H9 (cell line): ENCODE data around the gene HILPDA. TPM values are rescaled to one million over a fixed set of nuclear protein-coding genes. Genes with fewer than 3 reads are reported as not detected.

Experiments used
- DNase-seq: peaks from one replicate; pipeline ENCODE4 v3.0.0-alpha.2; 2017
- H2AFZ ChIP-seq: one replicate; pipeline ENCODE4 v1.6.1; 2013; ENCODE audit warnings: mild to moderate bottlenecking, low read length, control low read depth, moderate library complexity
- H2AK5ac ChIP-seq: 2 replicates; pipeline ENCODE4 v1.6.1; 2013; ENCODE audit warnings: low read length, control low read depth, mixed read lengths; ENCODE audit not compliant: insufficient read length
- H2BK120ac ChIP-seq: one replicate; pipeline ENCODE4 v1.6.1; 2013; ENCODE audit warnings: low read depth, mild to moderate bottlenecking, low read length, control low read depth, inconsistent platforms; ENCODE audit not compliant: poor library complexity, severe bottlenecking
- H2BK12ac ChIP-seq: 2 replicates; pipeline ENCODE4 v1.6.1; 2013; ENCODE audit warnings: low read length, control low read depth, mixed read lengths, low read depth; ENCODE audit not compliant: insufficient read length
- H2BK15ac ChIP-seq: 2 replicates; pipeline ENCODE4 v1.6.1; 2013; ENCODE audit warnings: low read depth, low read length, control low read depth
- H2BK20ac ChIP-seq: one replicate; pipeline ENCODE4 v1.6.1; 2013; ENCODE audit warnings: low read depth, mild to moderate bottlenecking, low read length, control low read depth, inconsistent platforms; ENCODE audit not compliant: poor library complexity, severe bottlenecking
- H2BK5ac ChIP-seq: 2 replicates; pipeline ENCODE4 v1.6.1; 2013; ENCODE audit warnings: low read length, control low read depth, mixed read lengths; ENCODE audit not compliant: insufficient read length
- H3K14ac ChIP-seq: 2 replicates; pipeline ENCODE4 v1.6.1; 2013; ENCODE audit warnings: low read length, control low read depth; ENCODE audit not compliant: insufficient read depth
- H3K18ac ChIP-seq: 2 replicates; pipeline ENCODE4 v1.6.1; 2013; ENCODE audit warnings: low read depth, mild to moderate bottlenecking, mixed read lengths, low read length, control low read depth; ENCODE audit not compliant: insufficient read length
- H3K23ac ChIP-seq: 2 replicates; pipeline ENCODE4 v1.6.1; 2013; ENCODE audit warnings: low read length, control low read depth, mixed read lengths, low read depth; ENCODE audit not compliant: insufficient read length
- H3K23me2 ChIP-seq: 2 replicates; pipeline ENCODE4 v1.6.1; 2013; ENCODE audit warnings: low read depth, mild to moderate bottlenecking, mixed read lengths, low read length, control low read depth; ENCODE audit not compliant: insufficient read length, poor library complexity, severe bottlenecking
- H3K27ac ChIP-seq: 2 replicates; pipeline ENCODE4 v1.5.1; 2013; ENCODE audit warnings: low read length, control low read depth, mixed read lengths, low read depth; ENCODE audit not compliant: insufficient read length
- H3K27me3 ChIP-seq: 2 replicates; pipeline ENCODE4 v1.6.1; 2013; ENCODE audit warnings: low read length, control low read depth, inconsistent platforms; ENCODE audit not compliant: insufficient read depth
- H3K4ac ChIP-seq: 2 replicates; pipeline ENCODE4 v1.6.1; 2013; ENCODE audit warnings: low read depth, mild to moderate bottlenecking, control low read depth, inconsistent platforms, low read length, moderate library complexity
- H3K4me1 ChIP-seq: 2 replicates; pipeline ENCODE4 v1.6.1; 2013; ENCODE audit warnings: low read length, control low read depth, inconsistent platforms; ENCODE audit not compliant: insufficient read depth
- H3K4me2 ChIP-seq: 2 replicates; pipeline ENCODE4 v1.6.1; 2013; ENCODE audit warnings: low read length, control low read depth, mixed read lengths; ENCODE audit not compliant: insufficient read length, insufficient read depth
- H3K56ac ChIP-seq: 2 replicates; pipeline ENCODE4 v1.6.1; 2013; ENCODE audit warnings: low read depth, mild to moderate bottlenecking, mixed read lengths, low read length, control low read depth; ENCODE audit not compliant: insufficient read length
- H3K79me1 ChIP-seq: 2 replicates; pipeline ENCODE4 v1.6.1; 2013; ENCODE audit warnings: low read depth, mild to moderate bottlenecking, moderate library complexity, low read length, control low read depth, inconsistent platforms; ENCODE audit not compliant: insufficient read depth, poor library complexity, severe bottlenecking
- H3K79me2 ChIP-seq: 2 replicates; pipeline ENCODE4 v1.6.1; 2013; ENCODE audit warnings: low read length, control low read depth, inconsistent platforms; ENCODE audit not compliant: insufficient read depth
- H3K9ac ChIP-seq: 2 replicates; pipeline ENCODE4 v1.6.1; 2013; ENCODE audit warnings: low read length, control low read depth, mixed read lengths; ENCODE audit not compliant: insufficient read length; ENCODE audit errors: extremely low read depth
- H3K9me3 ChIP-seq: one replicate; pipeline ENCODE4 v1.6.1; 2013; ENCODE audit warnings: low read depth, low read length, inconsistent platforms; ENCODE audit not compliant: control insufficient read depth
- H3T11ph ChIP-seq: one replicate; pipeline ENCODE4 v1.6.1; 2013; ENCODE audit warnings: mild to moderate bottlenecking, low read length, control low read depth, inconsistent platforms
- H4K20me1 ChIP-seq: one replicate; pipeline ENCODE4 v1.6.1; 2013; ENCODE audit not compliant: control insufficient read depth, insufficient read length, insufficient read depth
- H4K5ac ChIP-seq: 2 replicates; pipeline ENCODE4 v1.6.1; 2013; ENCODE audit warnings: low read depth, mild to moderate bottlenecking, mixed read lengths, low read length, control low read depth; ENCODE audit not compliant: insufficient read length
- H4K8ac ChIP-seq: replicated peaks from 2 replicates; pipeline ENCODE4 v1.6.1; 2013; ENCODE audit warnings: low read length, control low read depth, mixed read lengths, low read depth; ENCODE audit not compliant: insufficient read length
- H4K91ac ChIP-seq: 2 replicates; pipeline ENCODE4 v1.6.1; 2013; ENCODE audit warnings: low read depth, mild to moderate bottlenecking, moderate library complexity, mixed read lengths, low read length, control low read depth; ENCODE audit not compliant: insufficient read length
- H3K27ac Mint-ChIP-seq, 3 experiments: 2 replicates in 2 of 3; 3 replicates in 1 of 3; pipeline ENCODE4 v1.8.0; 2020 to 2021; ENCODE audit warnings: mixed read lengths in 3 of 3, mild to moderate bottlenecking in 1 of 3, moderate library complexity in 1 of 3
- H3K27me3 Mint-ChIP-seq: 2 replicates; pipeline ENCODE4 v1.8.0; 2021; ENCODE audit warnings: low read depth, mild to moderate bottlenecking, moderate library complexity, mixed read lengths
- H3K36me3 Mint-ChIP-seq, 3 experiments: 2 replicates in 2 of 3; 3 replicates in 1 of 3; pipeline ENCODE4 v1.8.0; 2020 to 2021; ENCODE audit warnings: low read depth in 3 of 3, mixed read lengths in 3 of 3; ENCODE audit not compliant: insufficient read depth in 1 of 3
- H3K4me1 Mint-ChIP-seq, 2 experiments: 2 replicates each; pipeline ENCODE4 v1.8.0; 2020; ENCODE audit warnings: mixed read lengths in 2 of 2
- H3K4me3 Mint-ChIP-seq, 2 experiments: 2 replicates in 1 of 2; 3 replicates in 1 of 2; pipeline ENCODE4 v1.8.0; 2020 to 2021; ENCODE audit warnings: mild to moderate bottlenecking in 2 of 2, mixed read lengths in 2 of 2, moderate library complexity in 1 of 2
- H3K9me3 Mint-ChIP-seq, 2 experiments: 2 replicates in 1 of 2; 3 replicates in 1 of 2; pipeline ENCODE4 v1.8.0; 2020; ENCODE audit warnings: mild to moderate bottlenecking in 2 of 2, mixed read lengths in 2 of 2, moderate library complexity in 1 of 2
- WGBS: extraction: QIAGEN DNeasy Blood & Tissue Kit; methylation state at CpG from one replicate; pipeline ENCODE4 v1.1.7; 2013; ENCODE audit warnings: missing lambda C conversion rate, low lambda C conversion rate, mixed read lengths; ENCODE audit not compliant: insufficient read length; ENCODE audit errors: extremely low coverage; 5-methylcytosine and 5-hydroxymethylcytosine counted together
- total RNA-seq: library from RNA; stranded (reverse); gene quantifications from 2 replicates; pipeline ENCODE4 v1.2.1, GENCODE V29; 2021
- TF ChIP-seq, protein P1 (sequence below): fragments of 200-600 bp; sonication (generic); conservative IDR thresholded peaks from 3 replicates; pipeline ENCODE4 v1.8.0; 2021; ENCODE audit warnings: antibody characterized with exemption, mild to moderate bottlenecking

HILPDA gene
- total RNA-seq, 1 experiment from 2014 or later: 23.3 TPM

DNA sequence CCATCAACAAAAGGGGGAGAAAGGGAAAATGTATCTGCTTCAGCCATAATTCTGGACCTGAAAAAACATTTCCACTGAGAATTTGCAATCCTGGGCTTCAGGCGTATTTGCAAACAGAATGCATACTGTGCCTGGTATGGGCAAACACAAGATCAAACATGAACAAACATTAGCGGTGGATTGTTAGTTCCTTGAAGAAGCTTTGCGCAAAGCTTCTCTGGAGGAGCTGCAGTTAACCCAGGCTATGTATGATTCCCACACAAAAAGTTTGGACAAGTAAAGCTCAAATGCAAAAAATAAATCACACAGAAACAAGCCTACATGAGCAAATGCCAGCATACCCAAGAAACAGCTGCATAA lies 20.4 kb upstream of the HILPDA start:
- WGBS: no CpG with 5 or more reads among the region's 3 CpGs
- Histone ChIP-seq H3K79me1 (no peaks in the 10 kb centered on the region), H3K18ac (no peak overlapping the region), H4K20me1 (no peaks in the 10 kb centered on the region), H2AFZ (no peak overlapping the region), H2BK120ac (no peak overlapping the region), H2AK5ac (no peak overlapping the region), H3K23ac (no peak overlapping the region), H3K79me2 (no peaks in the 10 kb centered on the region), H3K9me3 (no peaks in the 10 kb centered on the region), H3K9ac (no peak overlapping the region), H3K4ac (no peak overlapping the region), H3K27me3 (no peaks in the 10 kb centered on the region), H2BK20ac (no peak overlapping the region), H4K8ac (no peak overlapping the region), H2BK12ac (no peak overlapping the region), H4K91ac (no peak overlapping the region), H3K27ac (no peak overlapping the region), H3T11ph (no peak overlapping the region), H3K23me2 (no peaks in the 10 kb centered on the region), H4K5ac (no peak overlapping the region), H2BK5ac (no peak overlapping the region), H3K56ac (no peak overlapping the region), H3K4me1 (no peaks in the 10 kb centered on the region), H3K14ac (no peak overlapping the region), H3K4me2 (no peak overlapping the region), H2BK15ac (no peak overlapping the region)
- H3K27ac Mint-ChIP-seq: no peak overlapping the region
- H3K36me3 Mint-ChIP-seq: no peaks in the 10 kb centered on the region
- peaks cover 20 to 28% of the 10 kb centered on the region in 2 experiments for H3K4me1 Mint-ChIP-seq
- H3K27me3 Mint-ChIP-seq: peaks cover 3% of the 10 kb centered on the region
- DNase-seq: no peak
- TF ChIP-seq, protein P1, sequence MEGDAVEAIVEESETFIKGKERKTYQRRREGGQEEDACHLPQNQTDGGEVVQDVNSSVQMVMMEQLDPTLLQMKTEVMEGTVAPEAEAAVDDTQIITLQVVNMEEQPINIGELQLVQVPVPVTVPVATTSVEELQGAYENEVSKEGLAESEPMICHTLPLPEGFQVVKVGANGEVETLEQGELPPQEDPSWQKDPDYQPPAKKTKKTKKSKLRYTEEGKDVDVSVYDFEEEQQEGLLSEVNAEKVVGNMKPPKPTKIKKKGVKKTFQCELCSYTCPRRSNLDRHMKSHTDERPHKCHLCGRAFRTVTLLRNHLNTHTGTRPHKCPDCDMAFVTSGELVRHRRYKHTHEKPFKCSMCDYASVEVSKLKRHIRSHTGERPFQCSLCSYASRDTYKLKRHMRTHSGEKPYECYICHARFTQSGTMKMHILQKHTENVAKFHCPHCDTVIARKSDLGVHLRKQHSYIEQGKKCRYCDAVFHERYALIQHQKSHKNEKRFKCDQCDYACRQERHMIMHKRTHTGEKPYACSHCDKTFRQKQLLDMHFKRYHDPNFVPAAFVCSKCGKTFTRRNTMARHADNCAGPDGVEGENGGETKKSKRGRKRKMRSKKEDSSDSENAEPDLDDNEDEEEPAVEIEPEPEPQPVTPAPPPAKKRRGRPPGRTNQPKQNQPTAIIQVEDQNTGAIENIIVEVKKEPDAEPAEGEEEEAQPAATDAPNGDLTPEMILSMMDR: no peak
- no peaks in the 10 kb centered on the region for H3K9me3 Mint-ChIP-seq
- H3K4me3 Mint-ChIP-seq: no peak overlapping the region
